ENCODE data around the gene HOXD10.

GRCh38 chr2:176101216-176101830 lies 15.3 kb upstream of the HOXD10 start:
- TF ChIP-seq CTCF (IDR thresholded peaks at IDR 0.05) (no peak), POLR2AphosphoS5 (IDR thresholded peaks at IDR 0.05) (no peak), POLR2A (IDR thresholded peaks at IDR 0.05) (no peak)
